PC-9 (cell line): Measurements from ENCODE around the gene GPRIN3.

Source experiments
- EZH2 ChIP-seq: fragments of 200-600 bp; sonication (generic); IDR thresholded peaks from 2 replicates; pipeline ENCODE4 v1.8.0; 2017; ENCODE audit warnings: antibody characterized with exemption, low read depth
- TF ChIP-seq, protein P1 (sequence below): fragments of 200-600 bp; sonication (generic); conservative IDR thresholded peaks from 2 replicates; pipeline ENCODE4 v1.6.1; 2017; ENCODE audit warnings: mixed run types, antibody characterized with exemption, mild to moderate bottlenecking, moderate library complexity

DNA sequence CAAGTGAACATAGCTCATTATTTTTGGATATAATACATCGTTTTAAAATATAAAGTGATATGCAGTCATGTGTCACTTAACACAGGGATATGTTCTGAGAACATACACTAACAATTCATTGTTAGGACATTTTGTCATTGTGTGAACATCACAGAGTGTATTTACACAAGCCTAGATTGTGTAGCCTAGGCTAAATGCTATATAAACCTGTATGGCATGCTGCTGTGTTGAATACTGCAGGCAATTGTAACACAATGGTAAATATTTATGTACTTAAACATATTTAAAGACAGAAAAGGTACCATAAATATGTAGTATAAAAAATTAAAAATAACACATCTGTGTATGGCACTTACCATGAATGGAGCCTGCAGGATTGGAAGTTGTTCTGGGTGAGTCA, 44.9 kb upstream of the GPRIN3 start:
- TF ChIP-seq, protein P1, sequence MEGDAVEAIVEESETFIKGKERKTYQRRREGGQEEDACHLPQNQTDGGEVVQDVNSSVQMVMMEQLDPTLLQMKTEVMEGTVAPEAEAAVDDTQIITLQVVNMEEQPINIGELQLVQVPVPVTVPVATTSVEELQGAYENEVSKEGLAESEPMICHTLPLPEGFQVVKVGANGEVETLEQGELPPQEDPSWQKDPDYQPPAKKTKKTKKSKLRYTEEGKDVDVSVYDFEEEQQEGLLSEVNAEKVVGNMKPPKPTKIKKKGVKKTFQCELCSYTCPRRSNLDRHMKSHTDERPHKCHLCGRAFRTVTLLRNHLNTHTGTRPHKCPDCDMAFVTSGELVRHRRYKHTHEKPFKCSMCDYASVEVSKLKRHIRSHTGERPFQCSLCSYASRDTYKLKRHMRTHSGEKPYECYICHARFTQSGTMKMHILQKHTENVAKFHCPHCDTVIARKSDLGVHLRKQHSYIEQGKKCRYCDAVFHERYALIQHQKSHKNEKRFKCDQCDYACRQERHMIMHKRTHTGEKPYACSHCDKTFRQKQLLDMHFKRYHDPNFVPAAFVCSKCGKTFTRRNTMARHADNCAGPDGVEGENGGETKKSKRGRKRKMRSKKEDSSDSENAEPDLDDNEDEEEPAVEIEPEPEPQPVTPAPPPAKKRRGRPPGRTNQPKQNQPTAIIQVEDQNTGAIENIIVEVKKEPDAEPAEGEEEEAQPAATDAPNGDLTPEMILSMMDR = no peak
- no peak for TF ChIP-seq EZH2
